ENCODE data around the gene DCLK1.

- TF ChIP-seq, protein P1, sequence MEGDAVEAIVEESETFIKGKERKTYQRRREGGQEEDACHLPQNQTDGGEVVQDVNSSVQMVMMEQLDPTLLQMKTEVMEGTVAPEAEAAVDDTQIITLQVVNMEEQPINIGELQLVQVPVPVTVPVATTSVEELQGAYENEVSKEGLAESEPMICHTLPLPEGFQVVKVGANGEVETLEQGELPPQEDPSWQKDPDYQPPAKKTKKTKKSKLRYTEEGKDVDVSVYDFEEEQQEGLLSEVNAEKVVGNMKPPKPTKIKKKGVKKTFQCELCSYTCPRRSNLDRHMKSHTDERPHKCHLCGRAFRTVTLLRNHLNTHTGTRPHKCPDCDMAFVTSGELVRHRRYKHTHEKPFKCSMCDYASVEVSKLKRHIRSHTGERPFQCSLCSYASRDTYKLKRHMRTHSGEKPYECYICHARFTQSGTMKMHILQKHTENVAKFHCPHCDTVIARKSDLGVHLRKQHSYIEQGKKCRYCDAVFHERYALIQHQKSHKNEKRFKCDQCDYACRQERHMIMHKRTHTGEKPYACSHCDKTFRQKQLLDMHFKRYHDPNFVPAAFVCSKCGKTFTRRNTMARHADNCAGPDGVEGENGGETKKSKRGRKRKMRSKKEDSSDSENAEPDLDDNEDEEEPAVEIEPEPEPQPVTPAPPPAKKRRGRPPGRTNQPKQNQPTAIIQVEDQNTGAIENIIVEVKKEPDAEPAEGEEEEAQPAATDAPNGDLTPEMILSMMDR (conservative IDR thresholded peaks at IDR 0.05; ENCODE audit: low read length): no peak
- no peak for TF ChIP-seq EZH2phosphoT487 (IDR thresholded peaks at IDR 0.05; ENCODE audit: borderline replicate concordance)
Measured at GRCh38 chr13:35961002-35961401, 170.2 kb downstream of the DCLK1 start.

Data from Loucy (cell line).